HG03097 (cell line): ENCODE results near the gene TMEM179.
"Not testable (repeated sequence)": the region's sequence is repeated elsewhere in the genome, so short reads cannot be mapped to it uniquely, and the experiment has no call there.

Experiments
- ATAC-seq: cut with Tn5 transposase; IDR thresholded peaks from one replicate; pipeline ENCODE4 v1.9.1; 2021; ENCODE audit not compliant: unreplicated experiment, low FRiP score

The TMEM179 gene

GRCh38 chr14:104604458-104605449, at the start of gene TMEM179:
TMEM179 (minus strand) TSS chr14:104604772; CDS start chr14:104604741, 31 bp downstream.
- no peak for ATAC-seq

- ATAC-seq = no peak
Observed at GRCh38 chr14:104654119-104654518, 49.5 kb upstream of the TMEM179 start.

GRCh38 chr14:104653130-104653920, 48.8 kb upstream of the TMEM179 start:
- not testable (repeated sequence) for ATAC-seq

GRCh38 chr14:104652386-104652785, 47.8 kb upstream of the TMEM179 start:
- no peak for ATAC-seq

GRCh38 chr14:104651876-104652260, 47.3 kb upstream of the TMEM179 start:
- ATAC-seq = no peak

GRCh38 chr14:104650981-104651875, 46.7 kb upstream of the TMEM179 start:
- no peak for ATAC-seq

GRCh38 chr14:104650057-104650980, 45.7 kb upstream of the TMEM179 start:
- peak; percentile 69 for ATAC-seq

- no peak for ATAC-seq
Observed at GRCh38 chr14:104647467-104648043, 43.0 kb upstream of the TMEM179 start.

GRCh38 chr14:104644656-104645378, 40.2 kb upstream of the TMEM179 start:
- no peak for ATAC-seq

GRCh38 chr14:104644091-104644635, 39.6 kb upstream of the TMEM179 start:
- no peak for ATAC-seq

GRCh38 chr14:104643306-104643705, 38.7 kb upstream of the TMEM179 start:
- no peak for ATAC-seq

GRCh38 chr14:104642540-104642868, 37.9 kb upstream of the TMEM179 start:
- no peak for ATAC-seq

- no peak for ATAC-seq
Observed at GRCh38 chr14:104641753-104642539, 37.4 kb upstream of the TMEM179 start.

GRCh38 chr14:104640681-104641080, 36.1 kb upstream of the TMEM179 start:
- no peak for ATAC-seq

- no peak for ATAC-seq
Observed at GRCh38 chr14:104639885-104640548, 35.4 kb upstream of the TMEM179 start.

GRCh38 chr14:104639471-104639870, 34.9 kb upstream of the TMEM179 start:
- ATAC-seq = no peak

- no peak for ATAC-seq
Observed at GRCh38 chr14:104638927-104639450, 34.4 kb upstream of the TMEM179 start.
